ENCODE measurements around the gene C13orf46. TPM values are rescaled to one million over a fixed set of nuclear protein-coding genes. Genes with fewer than 3 reads are reported as not detected.

The C13orf46 gene
- total RNA-seq, 3 donors from 2014 or later = 0.16 to 0.73 (median 0.66) TPM

DNA sequence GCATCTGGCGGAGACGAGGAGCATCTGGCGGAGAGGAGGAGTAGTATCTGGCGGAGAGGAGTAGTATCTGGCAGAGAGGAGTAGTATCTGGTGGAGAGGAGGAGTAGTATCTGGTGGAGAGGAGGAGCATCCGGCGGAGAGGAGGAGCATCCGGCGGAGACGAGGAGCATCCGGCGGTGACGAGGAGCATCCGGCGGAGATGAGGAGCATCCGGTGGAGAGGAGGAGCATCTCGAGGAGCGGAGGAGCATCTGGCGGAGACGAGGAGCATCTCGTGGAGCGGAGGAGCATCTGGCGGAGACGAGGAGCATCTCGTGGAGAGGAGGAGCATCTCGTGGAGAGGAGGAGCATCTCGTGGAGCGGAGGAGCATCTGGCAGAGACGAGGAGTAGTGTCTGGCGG is 18.6 kb downstream of the C13orf46 start:
- intact Hi-C loops (cut with DNase I; ENCODE audit: low total_unique reads) = loop anchor here (5.0 kb wide), 1 partner anchor 272 kb away; no protein-coding TSS in a partner anchor
- TF ChIP-seq POLR2AphosphoS5 (IDR thresholded peaks at IDR 0.05) = no peak
- Histone ChIP-seq H3K27me3 (no peaks in the 10 kb centered on the region), H3K9me3 (no peaks in the 10 kb centered on the region), H3K27ac (no peak overlapping the region), H3K4me3 (no peak overlapping the region), H3K36me3 (no peaks in the 10 kb centered on the region), H3K4me1 (no peaks in the 10 kb centered on the region)
- DNase-seq (ENCODE audit: low spot score in 2 of 2) = no peak

DNA sequence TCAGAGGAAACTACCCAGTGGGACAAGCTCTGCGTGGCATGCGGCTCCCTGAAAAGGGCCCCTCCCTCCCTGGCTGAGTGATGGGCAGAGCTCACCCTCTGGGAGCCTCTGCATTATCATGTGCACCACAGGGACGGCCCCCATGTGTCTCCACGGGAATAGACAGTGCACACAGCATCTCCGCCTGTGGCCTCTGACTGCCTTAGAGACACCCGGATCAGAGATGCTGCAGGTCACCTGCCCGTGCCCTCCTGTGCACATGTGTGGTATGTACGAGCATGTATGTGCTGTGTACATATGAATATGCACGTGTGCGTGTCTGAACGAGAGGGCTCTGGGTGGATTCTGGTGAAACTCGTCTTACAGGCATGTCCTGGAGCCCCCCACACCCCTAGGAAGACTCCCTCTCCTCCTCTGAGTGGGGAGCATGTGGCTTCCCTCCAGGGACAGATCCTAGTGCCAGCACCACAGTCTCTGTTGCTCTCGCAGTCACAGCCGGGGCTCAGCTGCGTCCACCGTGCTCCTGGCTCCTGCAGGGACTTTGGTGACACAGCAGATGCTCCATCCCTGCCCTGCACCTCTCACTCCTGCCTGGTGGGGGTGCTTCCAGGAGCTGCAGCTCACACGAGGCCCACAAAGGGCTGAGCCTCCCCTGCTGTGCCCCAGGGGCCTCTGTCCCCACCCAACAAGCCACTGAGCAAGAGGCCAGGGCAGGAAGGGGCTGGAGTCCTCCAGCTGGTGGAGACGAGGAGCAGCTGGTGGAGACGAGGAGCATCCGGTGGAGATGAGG is 19.6 kb downstream of the C13orf46 start:
- H3K9me3 ChIP-seq = no peaks in the 10 kb centered on the region
- H3K36me3 ChIP-seq = no peaks in the 10 kb centered on the region
- no peak overlapping the region for H3K27ac ChIP-seq
- no peaks in the 10 kb centered on the region for H3K4me1 ChIP-seq
- TF ChIP-seq, protein P1, sequence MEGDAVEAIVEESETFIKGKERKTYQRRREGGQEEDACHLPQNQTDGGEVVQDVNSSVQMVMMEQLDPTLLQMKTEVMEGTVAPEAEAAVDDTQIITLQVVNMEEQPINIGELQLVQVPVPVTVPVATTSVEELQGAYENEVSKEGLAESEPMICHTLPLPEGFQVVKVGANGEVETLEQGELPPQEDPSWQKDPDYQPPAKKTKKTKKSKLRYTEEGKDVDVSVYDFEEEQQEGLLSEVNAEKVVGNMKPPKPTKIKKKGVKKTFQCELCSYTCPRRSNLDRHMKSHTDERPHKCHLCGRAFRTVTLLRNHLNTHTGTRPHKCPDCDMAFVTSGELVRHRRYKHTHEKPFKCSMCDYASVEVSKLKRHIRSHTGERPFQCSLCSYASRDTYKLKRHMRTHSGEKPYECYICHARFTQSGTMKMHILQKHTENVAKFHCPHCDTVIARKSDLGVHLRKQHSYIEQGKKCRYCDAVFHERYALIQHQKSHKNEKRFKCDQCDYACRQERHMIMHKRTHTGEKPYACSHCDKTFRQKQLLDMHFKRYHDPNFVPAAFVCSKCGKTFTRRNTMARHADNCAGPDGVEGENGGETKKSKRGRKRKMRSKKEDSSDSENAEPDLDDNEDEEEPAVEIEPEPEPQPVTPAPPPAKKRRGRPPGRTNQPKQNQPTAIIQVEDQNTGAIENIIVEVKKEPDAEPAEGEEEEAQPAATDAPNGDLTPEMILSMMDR (IDR thresholded peaks at IDR 0.05) = no peak
- no peak for TF ChIP-seq POLR2A (IDR thresholded peaks at IDR 0.05)
- no peak for TF ChIP-seq POLR2AphosphoS5 (IDR thresholded peaks at IDR 0.05)
- no peaks in the 10 kb centered on the region for H3K27me3 ChIP-seq
- intact Hi-C loops (cut with DNase I; ENCODE audit: low total_unique reads) = no loop called here
- H3K4me3 ChIP-seq = no peak overlapping the region
- DNase-seq (ENCODE audit: low spot score in 2 of 2) = no peak

DNA sequence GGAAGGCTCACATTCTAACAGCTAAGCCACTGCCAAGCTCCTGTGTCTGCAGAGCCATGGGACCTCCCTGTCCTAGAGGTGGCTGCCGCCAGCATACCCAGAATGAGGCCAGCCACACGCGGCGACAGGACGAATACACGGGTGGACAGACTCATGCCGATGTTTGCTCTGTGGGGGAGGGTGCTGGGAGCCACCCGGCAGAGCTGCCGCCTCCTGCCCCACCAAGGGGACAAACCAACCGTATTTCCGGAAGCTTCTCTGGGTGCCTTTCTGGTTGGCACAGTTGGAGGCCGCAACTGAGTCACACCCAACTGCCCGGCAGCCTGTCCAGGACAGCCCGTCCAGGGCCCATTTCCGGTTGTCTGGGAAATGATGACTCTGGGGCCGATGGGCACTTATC is 20.3 kb downstream of the C13orf46 start:
- no peak overlapping the region for H3K27ac ChIP-seq
- no peak overlapping the region for H3K4me3 ChIP-seq
- H3K36me3 ChIP-seq = no peaks in the 10 kb centered on the region
- no peaks in the 10 kb centered on the region for H3K9me3 ChIP-seq
- no peak for TF ChIP-seq POLR2A (IDR thresholded peaks at IDR 0.05)
- TF ChIP-seq, protein P1 (IDR thresholded peaks at IDR 0.05) = no peak
- TF ChIP-seq POLR2AphosphoS5 (IDR thresholded peaks at IDR 0.05) = no peak
- H3K27me3 ChIP-seq = no peaks in the 10 kb centered on the region
- no peak for DNase-seq (ENCODE audit: low spot score in 2 of 2)
- no peaks in the 10 kb centered on the region for H3K4me1 ChIP-seq
- intact Hi-C loops (cut with DNase I; ENCODE audit: low total_unique reads) = no loop called here

DNA sequence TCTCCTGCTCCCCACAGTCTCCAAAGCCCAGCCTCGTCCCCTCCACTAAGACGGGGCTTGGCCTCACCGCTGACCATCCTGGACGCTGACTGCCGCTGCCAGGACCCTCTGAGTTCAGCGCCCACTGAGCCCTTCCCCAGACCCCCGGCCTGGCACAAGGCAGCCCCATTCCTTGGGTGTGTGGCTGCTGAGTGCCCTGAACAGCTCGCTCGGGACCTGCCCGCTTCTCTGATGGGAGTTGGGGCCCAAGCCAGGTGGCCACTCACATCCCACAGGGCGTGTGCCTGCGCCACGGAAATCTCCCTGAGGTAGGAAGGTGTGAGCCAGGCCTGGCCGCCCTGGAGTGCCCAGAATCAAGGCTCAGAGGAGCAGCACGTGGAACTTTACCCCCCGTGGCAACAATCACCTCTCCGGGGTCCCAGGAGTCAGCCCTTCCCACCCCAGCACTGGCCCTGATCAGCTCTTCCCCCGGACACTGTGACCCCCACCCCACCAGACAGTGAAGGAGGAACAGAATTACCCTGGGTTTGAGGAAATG is 20.8 kb downstream of the C13orf46 start:
- Histone ChIP-seq H3K36me3 (no peaks in the 10 kb centered on the region), H3K27me3 (no peaks in the 10 kb centered on the region), H3K4me3 (no peak overlapping the region), H3K27ac (no peak overlapping the region), H3K4me1 (no peaks in the 10 kb centered on the region), H3K9me3 (no peaks in the 10 kb centered on the region)
- no peak for DNase-seq (ENCODE audit: low spot score in 2 of 2)
- no peak for TF ChIP-seq POLR2A (IDR thresholded peaks at IDR 0.05)
- TF ChIP-seq, protein P1 (IDR thresholded peaks at IDR 0.05) = no peak
- no peak for TF ChIP-seq POLR2AphosphoS5 (IDR thresholded peaks at IDR 0.05)
- intact Hi-C loops (cut with DNase I; ENCODE audit: low total_unique reads) = no loop called here

DNA sequence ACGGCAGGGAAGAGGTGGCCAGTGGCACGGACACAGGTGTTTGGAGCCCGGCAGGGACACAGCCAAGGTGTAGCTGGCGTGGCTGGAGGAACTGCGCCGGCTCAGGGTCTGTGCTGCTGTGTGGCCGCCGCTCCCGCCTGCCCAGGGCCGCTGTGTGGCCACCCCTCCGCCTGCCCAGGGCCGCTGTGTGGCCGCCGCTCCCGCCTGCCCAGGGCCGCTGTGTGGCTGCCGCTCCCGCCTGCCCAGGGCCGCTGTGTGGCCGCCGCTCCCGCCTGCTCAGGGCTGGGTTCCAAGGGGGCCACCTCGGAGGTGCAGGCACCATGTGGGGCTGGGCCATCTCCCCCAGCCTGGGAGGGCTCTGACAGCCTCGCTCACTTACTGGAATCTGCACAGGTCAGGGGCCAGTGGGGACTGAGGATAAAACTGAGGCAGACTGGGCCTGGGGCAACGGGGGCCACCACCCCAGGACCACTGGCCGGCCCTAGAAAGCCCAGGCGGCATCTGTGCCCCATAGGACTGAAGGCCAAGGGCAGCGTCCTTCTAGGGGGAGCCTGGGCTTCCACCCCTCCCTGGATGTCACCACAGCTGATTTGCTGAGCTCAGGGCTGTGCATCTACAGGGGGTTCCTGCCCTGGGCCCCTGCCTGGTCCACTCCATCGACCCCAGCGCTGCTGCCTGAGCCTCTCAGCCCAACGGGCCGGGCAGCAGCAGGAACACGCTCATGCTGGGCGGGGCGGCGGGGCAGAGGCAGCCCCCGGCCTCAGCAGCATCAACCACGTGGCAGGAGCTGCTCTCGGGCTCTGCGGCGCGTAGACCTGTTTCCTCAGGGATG is 21.5 kb downstream of the C13orf46 start:
- TF ChIP-seq, protein P1 (IDR thresholded peaks at IDR 0.05) = no peak
- TF ChIP-seq POLR2AphosphoS5 (IDR thresholded peaks at IDR 0.05) (no peak), POLR2A (IDR thresholded peaks at IDR 0.05) (no peak)
- no peak overlapping the region for H3K27ac ChIP-seq
- intact Hi-C loops (cut with DNase I; ENCODE audit: low total_unique reads) = no loop called here
- no peaks in the 10 kb centered on the region for H3K4me1 ChIP-seq
- no peak overlapping the region for H3K4me3 ChIP-seq
- no peaks in the 10 kb centered on the region for H3K36me3 ChIP-seq
- H3K27me3 ChIP-seq = no peaks in the 10 kb centered on the region
- DNase-seq (ENCODE audit: low spot score in 2 of 2) = no peak
- no peaks in the 10 kb centered on the region for H3K9me3 ChIP-seq
